Endothelial cell (in vitro differentiated cells): Measurements from ENCODE around the gene RPL27A. TPM values are rescaled to one million over a fixed set of nuclear protein-coding genes. Genes with fewer than 3 reads are reported as not detected.

Experiments
- DNase-seq: peaks from one replicate; pipeline ENCODE4 v3.0.0; 2021; ENCODE audit warnings: low spot score
- H3K27ac Mint-ChIP-seq: one replicate; pipeline ENCODE4 v1.8.0; 2021; ENCODE audit warnings: mixed read lengths, inconsistent platforms; ENCODE audit not compliant: unreplicated experiment
- H3K27me3 Mint-ChIP-seq: one replicate; pipeline ENCODE4 v1.8.0; 2021; ENCODE audit warnings: mild to moderate bottlenecking, moderate library complexity, mixed read lengths, inconsistent platforms; ENCODE audit not compliant: unreplicated experiment
- H3K36me3 Mint-ChIP-seq: one replicate; pipeline ENCODE4 v1.8.0; 2021; ENCODE audit warnings: mild to moderate bottlenecking, low read depth, mixed read lengths, inconsistent platforms; ENCODE audit not compliant: unreplicated experiment
- H3K4me1 Mint-ChIP-seq: one replicate; pipeline ENCODE4 v1.8.0; 2021; ENCODE audit warnings: mild to moderate bottlenecking, mixed read lengths, inconsistent platforms; ENCODE audit not compliant: unreplicated experiment
- H3K4me3 Mint-ChIP-seq: one replicate; pipeline ENCODE4 v1.8.0; 2021; ENCODE audit warnings: mild to moderate bottlenecking, mixed read lengths, inconsistent platforms; ENCODE audit not compliant: unreplicated experiment
- H3K9me3 Mint-ChIP-seq: one replicate; pipeline ENCODE4 v1.8.0; 2021; ENCODE audit warnings: mixed read lengths, inconsistent platforms; ENCODE audit not compliant: unreplicated experiment
- total RNA-seq: library from RNA; stranded (reverse); fragmentation: NEBNext Ultra II Directional; extraction: Animal tissue kit (Norgen Biotek cat#: 25700); gene quantifications from one replicate; pipeline ENCODE4 v1.2.1, GENCODE V29; 2021; ENCODE audit not compliant: unreplicated experiment
- TF ChIP-seq, protein P1 (sequence below): fragments of 200-600 bp; sonication (generic); IDR thresholded peaks from one replicate; pipeline ENCODE4 v1.5.0; 2021; ENCODE audit warnings: antibody characterized with exemption; ENCODE audit not compliant: unreplicated experiment

Gene RPL27A
- total RNA-seq, 1 donor from 2014 or later = 1,456 TPM

DNA sequence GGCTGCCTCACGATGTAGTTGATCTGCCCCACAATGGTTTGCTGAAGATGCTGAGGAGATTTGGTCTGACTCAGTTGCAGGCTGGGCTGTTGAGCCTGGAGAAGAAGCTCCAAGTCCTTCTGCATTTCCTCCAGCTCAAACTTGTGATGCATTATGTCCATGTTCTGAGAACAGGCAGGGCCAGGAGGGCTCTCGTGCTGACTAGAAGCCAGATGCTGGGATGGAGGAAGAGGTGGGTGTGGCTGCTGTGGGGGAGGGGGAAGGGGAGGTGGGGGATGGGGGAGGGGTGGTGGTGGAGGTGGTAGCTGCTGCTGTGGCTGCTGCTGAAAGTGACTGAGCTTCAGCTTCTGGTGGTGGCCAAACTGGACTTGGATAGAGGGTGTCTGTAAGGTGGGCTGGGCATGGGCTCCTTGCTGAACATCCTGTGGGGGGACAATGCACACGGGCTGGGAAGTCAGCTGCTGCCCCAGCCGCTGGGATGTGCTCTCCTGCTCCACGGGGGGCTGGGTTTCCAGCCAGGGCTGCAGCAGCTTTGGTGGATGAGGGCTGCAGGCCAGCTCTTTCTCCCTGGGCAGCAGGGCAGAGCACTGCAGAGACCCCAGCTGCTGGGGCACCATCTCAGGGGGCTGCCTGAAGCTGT lies 42.2 kb upstream of the RPL27A start:
- TF ChIP-seq, protein P1, sequence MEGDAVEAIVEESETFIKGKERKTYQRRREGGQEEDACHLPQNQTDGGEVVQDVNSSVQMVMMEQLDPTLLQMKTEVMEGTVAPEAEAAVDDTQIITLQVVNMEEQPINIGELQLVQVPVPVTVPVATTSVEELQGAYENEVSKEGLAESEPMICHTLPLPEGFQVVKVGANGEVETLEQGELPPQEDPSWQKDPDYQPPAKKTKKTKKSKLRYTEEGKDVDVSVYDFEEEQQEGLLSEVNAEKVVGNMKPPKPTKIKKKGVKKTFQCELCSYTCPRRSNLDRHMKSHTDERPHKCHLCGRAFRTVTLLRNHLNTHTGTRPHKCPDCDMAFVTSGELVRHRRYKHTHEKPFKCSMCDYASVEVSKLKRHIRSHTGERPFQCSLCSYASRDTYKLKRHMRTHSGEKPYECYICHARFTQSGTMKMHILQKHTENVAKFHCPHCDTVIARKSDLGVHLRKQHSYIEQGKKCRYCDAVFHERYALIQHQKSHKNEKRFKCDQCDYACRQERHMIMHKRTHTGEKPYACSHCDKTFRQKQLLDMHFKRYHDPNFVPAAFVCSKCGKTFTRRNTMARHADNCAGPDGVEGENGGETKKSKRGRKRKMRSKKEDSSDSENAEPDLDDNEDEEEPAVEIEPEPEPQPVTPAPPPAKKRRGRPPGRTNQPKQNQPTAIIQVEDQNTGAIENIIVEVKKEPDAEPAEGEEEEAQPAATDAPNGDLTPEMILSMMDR = no peak
- H3K36me3 Mint-ChIP-seq = peaks cover 30% of the 10 kb centered on the region
- H3K27ac Mint-ChIP-seq = no peak overlapping the region
- H3K9me3 Mint-ChIP-seq = no peaks in the 10 kb centered on the region
- no peak for DNase-seq
- no peak overlapping the region for H3K4me3 Mint-ChIP-seq
- peaks cover 1% of the 10 kb centered on the region for H3K27me3 Mint-ChIP-seq
- no peaks in the 10 kb centered on the region for H3K4me1 Mint-ChIP-seq

DNA sequence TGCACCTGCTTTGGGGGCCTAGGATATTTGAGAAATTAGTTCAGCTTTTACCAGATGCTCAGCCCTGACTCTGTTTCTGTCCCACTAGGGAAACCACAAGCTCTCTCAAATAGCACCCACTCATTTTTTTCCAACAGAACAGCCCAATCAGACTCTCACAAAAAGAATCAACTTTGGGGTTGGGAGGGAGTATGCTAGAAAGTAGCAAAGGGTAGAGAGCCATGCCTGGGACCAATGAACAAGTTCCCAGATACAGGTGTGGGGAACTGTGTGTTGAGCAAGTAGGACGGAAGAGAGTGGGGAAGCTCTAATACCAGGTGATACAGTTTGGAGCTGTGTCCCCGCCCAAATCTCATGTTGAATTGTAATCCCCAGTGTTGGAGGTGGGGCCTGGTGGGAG lies 41.3 kb upstream of the RPL27A start:
- TF ChIP-seq, protein P1 = no peak
- Mint-ChIP-seq H3K9me3 (no peaks in the 10 kb centered on the region), H3K27ac (no peak overlapping the region), H3K4me3 (no peak overlapping the region), H3K27me3 (peaks cover 1% of the 10 kb centered on the region), H3K36me3 (peaks cover 21% of the 10 kb centered on the region), H3K4me1 (no peaks in the 10 kb centered on the region)
- no peak for DNase-seq

DNA sequence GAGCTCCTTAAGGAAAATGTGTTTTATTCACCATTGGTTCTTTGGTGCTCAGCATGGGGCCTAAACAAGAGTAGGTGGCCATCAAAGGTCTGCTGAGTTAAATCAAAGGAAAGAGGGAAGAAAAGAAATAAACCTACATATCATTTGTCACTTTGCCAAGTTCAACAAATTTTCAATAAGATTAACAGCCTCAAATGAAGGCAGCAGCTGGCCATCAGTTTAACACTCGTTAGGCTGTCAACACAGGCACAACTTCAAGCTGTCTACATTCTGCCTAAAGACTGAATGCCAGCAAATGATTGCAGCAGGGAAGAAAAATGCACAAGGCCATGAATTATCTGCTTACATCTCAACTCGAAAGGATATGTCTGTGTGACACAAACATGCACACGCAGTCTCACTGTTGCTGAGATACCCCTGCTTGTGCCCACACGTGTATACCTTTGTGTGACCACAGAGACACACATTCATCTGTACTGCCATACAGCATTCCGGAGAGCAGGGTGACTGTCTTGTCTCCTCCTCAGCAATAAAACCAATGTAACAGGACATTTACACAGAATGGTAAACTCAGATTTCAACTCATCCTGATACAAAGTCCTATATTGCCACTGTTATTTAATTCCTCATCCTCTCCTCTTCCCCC lies 40.3 kb upstream of the RPL27A start:
- H3K4me3 Mint-ChIP-seq = no peak overlapping the region
- no peak for DNase-seq
- H3K4me1 Mint-ChIP-seq = no peaks in the 10 kb centered on the region

DNA sequence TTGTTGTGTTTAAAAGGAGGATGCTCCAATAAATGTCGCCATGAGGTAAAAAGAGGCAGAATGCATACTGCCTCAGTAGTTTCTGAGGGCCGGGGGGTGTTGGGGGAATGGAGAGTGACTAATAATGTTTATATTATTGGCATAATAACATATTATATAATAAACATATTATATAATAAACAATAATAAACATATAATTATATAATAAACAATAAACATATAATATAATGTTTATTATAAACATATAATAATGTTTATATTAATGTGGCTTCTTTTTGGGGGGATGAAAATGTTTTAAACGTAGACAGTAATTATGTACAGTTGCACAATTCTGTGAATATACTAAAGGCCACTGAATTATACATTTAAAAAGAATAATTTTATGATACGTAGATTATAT lies 35.7 kb upstream of the RPL27A start:
- H3K27me3 Mint-ChIP-seq = no peaks in the 10 kb centered on the region
- no peak overlapping the region for H3K27ac Mint-ChIP-seq
- DNase-seq = no peak
- H3K36me3 Mint-ChIP-seq = peaks cover 3% of the 10 kb centered on the region
- H3K4me3 Mint-ChIP-seq = no peak overlapping the region
- TF ChIP-seq, protein P1 = no peak
- H3K4me1 Mint-ChIP-seq = peaks cover 13% of the 10 kb centered on the region
- H3K9me3 Mint-ChIP-seq = no peaks in the 10 kb centered on the region

More for the DNA sequence above, 40.3 kb upstream of the RPL27A start:
- Mint-ChIP-seq H3K27ac (no peak overlapping the region), H3K36me3 (peaks cover 14% of the 10 kb centered on the region), H3K27me3 (no peaks in the 10 kb centered on the region), H3K9me3 (no peaks in the 10 kb centered on the region)
- TF ChIP-seq, protein P1 = no peak

DNA sequence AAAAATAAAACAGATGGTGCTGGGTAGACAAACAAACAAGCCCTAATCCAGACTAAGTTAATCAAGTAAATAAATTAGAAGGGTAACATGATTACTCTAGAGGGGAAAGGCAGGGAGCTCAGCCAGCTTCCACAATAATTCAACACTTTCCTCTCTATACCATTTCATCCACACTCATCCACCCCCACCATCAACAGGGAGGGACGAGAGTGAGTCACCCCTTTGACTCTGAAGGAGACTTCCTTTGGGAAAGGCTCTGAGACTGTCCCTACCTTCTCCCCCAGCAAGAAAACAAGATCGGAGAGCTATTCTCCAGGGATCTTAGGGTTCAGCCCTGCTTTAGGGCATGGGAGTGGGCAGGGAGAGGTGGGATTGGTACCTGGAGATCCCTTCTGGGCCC lies 33.2 kb upstream of the RPL27A start:
- H3K36me3 Mint-ChIP-seq = no peaks in the 10 kb centered on the region
- DNase-seq = no peak
- H3K4me1 Mint-ChIP-seq = peaks cover 19% of the 10 kb centered on the region
- no peaks in the 10 kb centered on the region for H3K9me3 Mint-ChIP-seq
- H3K4me3 Mint-ChIP-seq = no peak overlapping the region
- H3K27me3 Mint-ChIP-seq = no peaks in the 10 kb centered on the region
- peak overlapping the region; percentile 30 for H3K27ac Mint-ChIP-seq
- TF ChIP-seq, protein P1 = no peak
